NCI-H2227 treated with DMSO at 0.1 percent for 48 hours (cell line): ENCODE data around the gene TOM1L2.
A peak's percentile ranks its signal among the peaks of the same experiment; 100 is the strongest.
"Not testable (repeated sequence)": the region's sequence is repeated elsewhere in the genome, so short reads cannot be mapped to it uniquely, and the experiment has no call there.

Experiments
- DNase-seq: peaks from one replicate; lab custom pipeline; 2025; lab: John Stamatoyannopoulos, UW

The TOM1L2 gene

GRCh38 chr17:17924131-17924856, 47.9 kb downstream of the TOM1L2 start:
- no peak for DNase-seq

- DNase-seq, result peak; percentile 25
These were observed 50.1 kb downstream of the TOM1L2 start for GRCh38 chr17:17922070-17922614.

GRCh38 chr17:17921192-17922069, 50.8 kb downstream of the TOM1L2 start:
- DNase-seq, result peak; percentile 23

GRCh38 chr17:17919169-17920107, 52.8 kb downstream of the TOM1L2 start:
- peak; percentile 73 for DNase-seq

- no peak for DNase-seq
These were observed 54.8 kb downstream of the TOM1L2 start for GRCh38 chr17:17917394-17917793.

- DNase-seq, result no peak
These were observed 57.0 kb downstream of the TOM1L2 start for GRCh38 chr17:17915183-17915582.

GRCh38 chr17:17913695-17914332, 58.4 kb downstream of the TOM1L2 start:
- DNase-seq, result peak; percentile 65

GRCh38 chr17:17912336-17912735, 59.9 kb downstream of the TOM1L2 start:
- not testable (repeated sequence) for DNase-seq

GRCh38 chr17:17911001-17911613, 61.1 kb downstream of the TOM1L2 start:
- no peak for DNase-seq

- DNase-seq, result no peak
These were observed 62.1 kb downstream of the TOM1L2 start for GRCh38 chr17:17910060-17910459.

GRCh38 chr17:17909078-17909477, 63.1 kb downstream of the TOM1L2 start:
- no peak for DNase-seq

- no peak for DNase-seq
These were observed 64.7 kb downstream of the TOM1L2 start for GRCh38 chr17:17907469-17907868.

GRCh38 chr17:17906418-17907215, 65.6 kb downstream of the TOM1L2 start:
- no peak for DNase-seq

- DNase-seq, result no peak
These were observed 67.2 kb downstream of the TOM1L2 start for GRCh38 chr17:17905036-17905320.

GRCh38 chr17:17904166-17905035, 67.8 kb downstream of the TOM1L2 start:
- no peak for DNase-seq

GRCh38 chr17:17902877-17903276, 69.3 kb downstream of the TOM1L2 start:
- DNase-seq, result no peak

- no peak for DNase-seq
These were observed 69.8 kb downstream of the TOM1L2 start for GRCh38 chr17:17902376-17902775.

- no peak for DNase-seq
These were observed 71.3 kb downstream of the TOM1L2 start for GRCh38 chr17:17900615-17901520.
